MG63 (cell line): ENCODE measurements around the gene ZNF827. TPM values are rescaled to one million over a fixed set of nuclear protein-coding genes. Genes with fewer than 3 reads are reported as not detected.
A peak's percentile ranks its signal among the peaks of the same experiment; 100 is the strongest.
"Not testable (repeated sequence)": the region's sequence is repeated elsewhere in the genome, so short reads cannot be mapped to it uniquely, and the experiment has no call there.

Source experiments
- DNase-seq: peaks from one replicate; pipeline ENCODE4 v3.0.0-alpha.2; 2020
- H3K27me3 ChIP-seq: fragments of 250-450 bp; sonication (Bioruptor Pico); 2 replicates; pipeline ENCODE4 v1.5.1; 2020; ENCODE audit warnings: mild to moderate bottlenecking, moderate library complexity
- H3K36me3 ChIP-seq: fragments of 250-450 bp; sonication (Bioruptor Pico); 2 replicates; pipeline ENCODE4 v1.5.1; 2020; ENCODE audit warnings: mild to moderate bottlenecking, moderate library complexity
- H3K4me3 ChIP-seq: fragments of 250-450 bp; sonication (Bioruptor Pico); 2 replicates; pipeline ENCODE4 v1.5.1; 2020; ENCODE audit warnings: mild to moderate bottlenecking, moderate library complexity
- H3K9me3 ChIP-seq: fragments of 250-450 bp; sonication (Bioruptor Pico); 2 replicates; pipeline ENCODE4 v1.5.1; 2020; ENCODE audit warnings: mild to moderate bottlenecking, moderate library complexity
- total RNA-seq: library from RNA; depleted of rRNA; stranded (reverse); fragments of >200 nt; shearing (Covaris generic); gene quantifications from 2 replicates; pipeline ENCODE4 v1.2.3, GENCODE V29; 2014; ENCODE audit warnings: low replicate concordance

ZNF827 gene
- total RNA-seq, 1 experiment from 2014 or later = 0.86 TPM

GRCh38 chr4:145860446-145860845 lies 78.2 kb downstream of the ZNF827 start:
- H3K4me3 ChIP-seq = no peak overlapping the region
- no peaks in the 10 kb centered on the region for H3K9me3 ChIP-seq
- DNase-seq = no peak
- H3K27me3 ChIP-seq = no peaks in the 10 kb centered on the region
- H3K36me3 ChIP-seq = no peaks in the 10 kb centered on the region

- no peak for DNase-seq
- H3K27me3 ChIP-seq = no peaks in the 10 kb centered on the region
- no peaks in the 10 kb centered on the region for H3K36me3 ChIP-seq
- no peak overlapping the region for H3K4me3 ChIP-seq
- no peaks in the 10 kb centered on the region for H3K9me3 ChIP-seq
Measured at GRCh38 chr4:145859926-145860325, 78.7 kb downstream of the ZNF827 start.

- DNase-seq = no peak
- H3K27me3 ChIP-seq = no peaks in the 10 kb centered on the region
- H3K4me3 ChIP-seq = no peak overlapping the region
- H3K9me3 ChIP-seq = no peaks in the 10 kb centered on the region
- H3K36me3 ChIP-seq = no peaks in the 10 kb centered on the region
Measured at GRCh38 chr4:145859426-145859825, 79.2 kb downstream of the ZNF827 start.

GRCh38 chr4:145852256-145852839 lies 86.3 kb downstream of the ZNF827 start:
- Histone ChIP-seq H3K27me3 (no peaks in the 10 kb centered on the region), H3K4me3 (no peak overlapping the region), H3K36me3 (no peaks in the 10 kb centered on the region), H3K9me3 (no peaks in the 10 kb centered on the region)
- DNase-seq = no peak

GRCh38 chr4:145851511-145852201 lies 87.0 kb downstream of the ZNF827 start:
- Histone ChIP-seq H3K27me3 (no peaks in the 10 kb centered on the region), H3K4me3 (no peak overlapping the region), H3K36me3 (no peaks in the 10 kb centered on the region), H3K9me3 (no peaks in the 10 kb centered on the region)
- DNase-seq = no peak

GRCh38 chr4:145847764-145848163 lies 90.9 kb downstream of the ZNF827 start:
- H3K9me3 ChIP-seq = no peaks in the 10 kb centered on the region
- no peaks in the 10 kb centered on the region for H3K36me3 ChIP-seq
- DNase-seq = no peak
- no peak overlapping the region for H3K4me3 ChIP-seq
- no peaks in the 10 kb centered on the region for H3K27me3 ChIP-seq

GRCh38 chr4:145845118-145845517 lies 93.5 kb downstream of the ZNF827 start:
- Histone ChIP-seq H3K4me3 (no peak overlapping the region), H3K9me3 (no peaks in the 10 kb centered on the region), H3K36me3 (no peaks in the 10 kb centered on the region), H3K27me3 (no peaks in the 10 kb centered on the region)
- DNase-seq = no peak

GRCh38 chr4:145843639-145844038 lies 95.0 kb downstream of the ZNF827 start:
- H3K9me3 ChIP-seq = no peaks in the 10 kb centered on the region
- H3K4me3 ChIP-seq = no peak overlapping the region
- H3K27me3 ChIP-seq = no peaks in the 10 kb centered on the region
- no peak for DNase-seq
- H3K36me3 ChIP-seq = no peaks in the 10 kb centered on the region

GRCh38 chr4:145843148-145843547 lies 95.5 kb downstream of the ZNF827 start:
- Histone ChIP-seq H3K36me3 (no peaks in the 10 kb centered on the region), H3K4me3 (no peak overlapping the region)
- DNase-seq = peak; percentile 7

GRCh38 chr4:145842224-145842887 lies 96.3 kb downstream of the ZNF827 start:
- Histone ChIP-seq H3K36me3 (no peaks in the 10 kb centered on the region), H3K4me3 (no peak overlapping the region), H3K9me3 (no peaks in the 10 kb centered on the region), H3K27me3 (no peaks in the 10 kb centered on the region)
- peak; percentile 8 for DNase-seq

More at GRCh38 chr4:145843148-145843547, 95.5 kb downstream of the ZNF827 start:
- Histone ChIP-seq H3K27me3 (no peaks in the 10 kb centered on the region), H3K9me3 (no peaks in the 10 kb centered on the region)

- no peak for DNase-seq
- Histone ChIP-seq H3K9me3 (no peaks in the 10 kb centered on the region), H3K27me3 (no peaks in the 10 kb centered on the region), H3K36me3 (no peaks in the 10 kb centered on the region), H3K4me3 (no peak overlapping the region)
Measured at GRCh38 chr4:145840801-145841200, 97.8 kb downstream of the ZNF827 start.

- Histone ChIP-seq H3K36me3 (no peaks in the 10 kb centered on the region), H3K4me3 (no peak overlapping the region), H3K9me3 (no peaks in the 10 kb centered on the region), H3K27me3 (no peaks in the 10 kb centered on the region)
- no peak for DNase-seq
Measured at GRCh38 chr4:145840162-145840768, 98.4 kb downstream of the ZNF827 start.

- H3K9me3 ChIP-seq = no peaks in the 10 kb centered on the region
- no peaks in the 10 kb centered on the region for H3K36me3 ChIP-seq
- H3K27me3 ChIP-seq = no peaks in the 10 kb centered on the region
- no peak for DNase-seq
- no peak overlapping the region for H3K4me3 ChIP-seq
Measured at GRCh38 chr4:145839151-145839550, 99.5 kb downstream of the ZNF827 start.

GRCh38 chr4:145832384-145832783 lies 106.2 kb downstream of the ZNF827 start:
- not testable (repeated sequence) for H3K4me3 ChIP-seq, DNase-seq, H3K9me3 ChIP-seq, H3K27me3 ChIP-seq, H3K36me3 ChIP-seq

GRCh38 chr4:145830699-145831098 lies 107.9 kb downstream of the ZNF827 start:
- no peaks in the 10 kb centered on the region for H3K27me3 ChIP-seq
- H3K4me3 ChIP-seq = no peak overlapping the region
- DNase-seq = no peak

GRCh38 chr4:145829629-145830395 lies 108.8 kb downstream of the ZNF827 start:
- Histone ChIP-seq H3K27me3 (no peaks in the 10 kb centered on the region), H3K9me3 (no peaks in the 10 kb centered on the region), H3K4me3 (no peak overlapping the region), H3K36me3 (no peaks in the 10 kb centered on the region)
- no peak for DNase-seq

More at GRCh38 chr4:145830699-145831098, 107.9 kb downstream of the ZNF827 start:
- H3K36me3 ChIP-seq = no peaks in the 10 kb centered on the region
- H3K9me3 ChIP-seq = no peaks in the 10 kb centered on the region
